ENCODE measurements around the gene APOBEC3A. TPM values are rescaled to one million over a fixed set of nuclear protein-coding genes. Genes with fewer than 3 reads are reported as not detected.

The APOBEC3A gene
- total and polyA plus RNA-seq, 2 of the 13 experiments (the other 11 are each of a cell fraction or from before 2014, with no cell fraction given): not detected

GRCh38 chr22:38924347-38924952 lies 33.0 kb upstream of the APOBEC3A start (continued):
- TF ChIP-seq, protein P1, sequence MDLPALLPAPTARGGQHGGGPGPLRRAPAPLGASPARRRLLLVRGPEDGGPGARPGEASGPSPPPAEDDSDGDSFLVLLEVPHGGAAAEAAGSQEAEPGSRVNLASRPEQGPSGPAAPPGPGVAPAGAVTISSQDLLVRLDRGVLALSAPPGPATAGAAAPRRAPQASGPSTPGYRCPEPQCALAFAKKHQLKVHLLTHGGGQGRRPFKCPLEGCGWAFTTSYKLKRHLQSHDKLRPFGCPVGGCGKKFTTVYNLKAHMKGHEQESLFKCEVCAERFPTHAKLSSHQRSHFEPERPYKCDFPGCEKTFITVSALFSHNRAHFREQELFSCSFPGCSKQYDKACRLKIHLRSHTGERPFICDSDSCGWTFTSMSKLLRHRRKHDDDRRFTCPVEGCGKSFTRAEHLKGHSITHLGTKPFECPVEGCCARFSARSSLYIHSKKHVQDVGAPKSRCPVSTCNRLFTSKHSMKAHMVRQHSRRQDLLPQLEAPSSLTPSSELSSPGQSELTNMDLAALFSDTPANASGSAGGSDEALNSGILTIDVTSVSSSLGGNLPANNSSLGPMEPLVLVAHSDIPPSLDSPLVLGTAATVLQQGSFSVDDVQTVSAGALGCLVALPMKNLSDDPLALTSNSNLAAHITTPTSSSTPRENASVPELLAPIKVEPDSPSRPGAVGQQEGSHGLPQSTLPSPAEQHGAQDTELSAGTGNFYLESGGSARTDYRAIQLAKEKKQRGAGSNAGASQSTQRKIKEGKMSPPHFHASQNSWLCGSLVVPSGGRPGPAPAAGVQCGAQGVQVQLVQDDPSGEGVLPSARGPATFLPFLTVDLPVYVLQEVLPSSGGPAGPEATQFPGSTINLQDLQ (CRISPR knock-in tag; IDR thresholded peaks at IDR 0.05): no peak
- TF ChIP-seq ZFX (CRISPR knock-in tag; IDR thresholded peaks at IDR 0.05; ENCODE audit: low read depth) (no peak), BRF2 (CRISPR knock-in tag; IDR thresholded peaks at IDR 0.05) (no peak), ZFP36 (IDR thresholded peaks at IDR 0.05; ENCODE audit: borderline replicate concordance, low read depth, low read length, partially characterized antibody) (no peak), FOXO1 (CRISPR knock-in tag; IDR thresholded peaks at IDR 0.05) (no peak; the same call in 1 of the 2 replicates), FOXM1 (CRISPR knock-in tag; IDR thresholded peaks at IDR 0.05) (no peak), ZNF296 (CRISPR knock-in tag; conservative IDR thresholded peaks at IDR 0.05) (no peak), ZFY (CRISPR knock-in tag; IDR thresholded peaks at IDR 0.05) (no peak), ZNF431 (CRISPR knock-in tag; IDR thresholded peaks at IDR 0.05; ENCODE audit: borderline replicate concordance, low read depth) (peak; percentile 58; the same call in 1 of the 2 replicates), FOSL1 (CRISPR knock-in tag; IDR thresholded peaks at IDR 0.05; ENCODE audit: borderline replicate concordance) (peak; percentile 96), MEIS1 (CRISPR knock-in tag; IDR thresholded peaks at IDR 0.05; ENCODE audit: borderline replicate concordance) (no peak), GLI4 (CRISPR knock-in tag; IDR thresholded peaks at IDR 0.05; ENCODE audit: borderline replicate concordance) (no peak), ZBTB40 (IDR thresholded peaks at IDR 0.05) (no peak), ZBTB40 (CRISPR knock-in tag; IDR thresholded peaks at IDR 0.05) (no peak), ZNF143 (CRISPR knock-in tag; IDR thresholded peaks at IDR 0.05) (no peak)
- TF ChIP-seq, protein P2, sequence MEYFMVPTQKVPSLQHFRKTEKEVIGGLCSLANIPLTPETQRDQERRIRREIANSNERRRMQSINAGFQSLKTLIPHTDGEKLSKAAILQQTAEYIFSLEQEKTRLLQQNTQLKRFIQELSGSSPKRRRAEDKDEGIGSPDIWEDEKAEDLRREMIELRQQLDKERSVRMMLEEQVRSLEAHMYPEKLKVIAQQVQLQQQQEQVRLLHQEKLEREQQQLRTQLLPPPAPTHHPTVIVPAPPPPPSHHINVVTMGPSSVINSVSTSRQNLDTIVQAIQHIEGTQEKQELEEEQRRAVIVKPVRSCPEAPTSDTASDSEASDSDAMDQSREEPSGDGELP (IDR thresholded peaks at IDR 0.05; ENCODE audit: borderline replicate concordance, low read depth): 0 out of 2 replicates have a peak, but pooled peaks have one; percentile 23
